HG03095 (cell line): ENCODE measurements around the gene PIGC.

Source experiments
- ATAC-seq: cut with Tn5 transposase; IDR thresholded peaks from one replicate; pipeline ENCODE4 v1.9.1; 2021; ENCODE audit warnings: moderate library complexity; ENCODE audit not compliant: unreplicated experiment

The PIGC gene

DNA sequence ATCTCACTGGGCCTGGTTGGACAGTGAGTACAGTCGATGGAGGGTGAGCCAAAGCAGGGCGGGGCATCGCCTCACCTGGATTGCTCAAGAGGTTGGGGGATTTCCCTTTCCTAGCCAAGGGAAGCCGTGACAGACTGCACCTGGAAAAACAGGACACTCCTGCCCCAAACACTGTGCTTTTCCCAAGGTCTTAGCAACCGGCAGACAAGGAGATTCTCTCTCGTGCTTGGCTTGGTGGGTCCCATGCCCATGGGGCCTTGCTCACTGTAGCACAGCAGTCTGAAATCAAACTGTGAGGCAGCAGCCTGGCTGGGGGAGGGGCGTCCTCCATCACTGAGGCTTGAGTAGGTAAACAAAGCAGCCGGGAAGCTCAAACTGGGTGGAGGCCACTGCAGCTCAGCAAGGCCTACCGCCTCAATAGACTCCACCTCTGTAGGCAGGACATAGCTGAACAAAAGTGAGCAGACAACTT is 12.1 kb downstream of the PIGC start:
- ATAC-seq = no peak

DNA sequence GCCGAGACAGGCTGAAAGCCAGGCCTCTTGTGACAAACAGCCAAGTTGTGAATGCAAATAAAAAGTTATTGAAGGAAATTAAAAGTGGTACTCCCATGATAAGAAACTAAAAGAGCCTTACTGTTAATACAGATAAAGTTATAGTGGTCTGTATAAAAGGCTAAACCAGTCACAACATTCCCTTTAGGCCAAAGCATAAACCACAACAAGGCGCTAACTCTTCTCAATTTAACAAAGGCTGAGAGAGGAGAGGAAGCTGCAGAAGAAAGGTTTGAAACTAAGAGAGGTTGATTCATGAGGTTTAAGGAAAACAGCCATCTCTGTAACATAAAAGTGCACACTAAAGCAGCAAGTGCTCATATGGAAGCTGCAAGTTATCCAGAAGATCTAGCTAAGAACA is 12.7 kb downstream of the PIGC start:
- no peak for ATAC-seq

DNA sequence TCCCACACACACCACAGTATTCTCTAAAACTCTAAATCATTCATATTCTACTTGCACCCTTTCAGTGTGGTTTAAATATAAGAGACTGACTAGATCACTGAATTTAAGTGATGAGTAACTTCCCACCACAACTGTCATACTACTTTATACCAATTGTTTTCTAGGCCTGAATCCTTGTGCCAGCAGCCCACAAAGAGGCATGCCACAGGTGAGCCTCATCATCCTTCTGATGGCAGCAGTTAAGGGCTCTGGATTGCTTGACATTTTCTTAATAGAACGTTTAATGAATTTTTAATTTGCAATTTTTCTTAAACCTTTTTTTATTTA is 13.8 kb downstream of the PIGC start:
- no peak for ATAC-seq

DNA sequence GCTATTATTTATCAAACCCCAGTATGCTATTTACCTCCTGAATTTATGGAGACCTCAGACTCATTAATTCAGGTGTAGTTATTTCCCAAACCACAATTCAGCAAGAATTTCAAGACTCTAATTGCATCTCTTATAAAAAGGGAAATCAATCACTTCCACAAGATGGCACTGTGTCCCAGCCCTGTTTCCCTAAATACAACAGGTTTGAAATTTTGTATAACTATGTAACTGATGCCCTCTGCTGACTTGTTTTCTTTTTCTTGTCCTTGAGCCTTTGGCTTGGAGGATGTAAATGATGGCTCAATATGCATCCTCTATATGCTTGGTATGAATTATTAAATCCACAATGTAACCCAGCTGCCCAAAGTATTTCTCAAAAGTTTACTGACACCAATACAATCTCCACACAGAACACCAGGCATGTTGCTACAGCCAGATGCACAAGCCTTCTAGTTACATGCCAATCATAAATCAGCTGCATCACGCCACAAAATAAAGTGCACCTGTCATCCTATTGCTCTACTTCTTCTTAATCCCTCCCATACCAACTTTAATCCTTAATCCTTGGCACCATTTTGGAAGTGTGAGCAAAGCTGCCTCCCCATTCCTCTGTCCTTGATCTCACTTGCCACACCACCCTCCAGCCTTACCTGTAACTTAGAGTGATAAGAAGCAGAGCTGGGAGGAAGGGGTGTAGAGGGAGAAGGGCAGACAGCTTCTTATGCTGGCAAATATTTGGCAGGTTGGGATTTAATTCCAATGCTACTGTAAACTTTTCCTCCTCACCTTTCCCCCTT is 14.3 kb downstream of the PIGC start:
- ATAC-seq = no peak

DNA sequence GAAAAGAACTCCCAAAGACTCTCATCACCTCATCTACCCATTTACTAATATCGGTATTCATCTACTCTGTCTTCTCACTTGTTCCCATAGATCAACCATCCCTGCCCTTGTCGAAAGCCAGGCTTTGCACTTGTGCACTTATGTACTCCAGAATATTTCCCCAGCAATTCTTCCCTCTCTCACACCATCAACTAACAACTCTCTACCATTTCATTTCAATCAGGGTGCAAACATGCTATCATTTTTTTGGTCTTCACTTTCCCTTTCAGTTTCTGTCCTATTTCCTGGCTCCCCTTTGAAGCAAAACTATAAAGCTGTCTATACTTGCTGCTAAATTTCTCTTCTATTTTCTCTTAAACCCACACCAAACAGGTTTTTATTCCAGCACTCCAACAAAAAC is 16.7 kb downstream of the PIGC start:
- ATAC-seq = no peak

DNA sequence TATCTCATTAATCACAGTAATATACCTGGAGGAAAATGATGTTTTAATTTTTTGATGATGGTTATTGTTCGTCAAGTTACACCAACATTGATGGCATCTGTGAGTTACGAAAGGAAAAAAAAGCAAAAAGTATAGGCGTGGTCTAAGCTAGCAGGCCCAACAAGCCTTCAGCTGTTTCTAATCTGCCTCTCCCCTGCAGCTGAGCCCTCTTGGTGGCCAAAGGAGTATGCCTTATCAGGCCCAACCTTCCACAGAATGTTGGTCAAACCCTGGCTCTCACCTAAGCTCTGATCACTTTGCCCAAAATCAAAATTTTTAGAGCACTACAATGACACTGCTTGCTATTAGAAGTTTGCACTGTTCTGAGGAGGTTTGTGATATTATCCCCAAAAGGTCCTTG is 18.5 kb downstream of the PIGC start:
- ATAC-seq = no peak

DNA sequence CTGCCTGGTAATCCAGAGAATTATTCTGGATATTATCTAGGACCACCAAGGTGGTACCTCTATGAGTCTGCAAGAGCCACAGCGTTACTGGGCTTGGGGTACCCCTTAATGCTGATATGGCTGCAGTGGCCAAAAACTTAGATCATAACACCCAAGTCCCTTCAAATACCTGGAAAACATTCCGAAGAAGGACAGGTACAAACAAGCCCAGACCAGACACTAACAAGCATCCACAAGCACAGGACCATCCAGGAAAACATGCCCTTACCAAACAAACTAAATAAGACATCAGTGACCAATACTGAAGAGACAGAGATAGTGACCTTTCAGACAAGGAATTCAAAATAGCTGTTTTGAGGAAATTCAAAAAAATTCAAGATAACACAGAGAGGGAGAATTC is 20.5 kb downstream of the PIGC start:
- ATAC-seq = no peak

DNA sequence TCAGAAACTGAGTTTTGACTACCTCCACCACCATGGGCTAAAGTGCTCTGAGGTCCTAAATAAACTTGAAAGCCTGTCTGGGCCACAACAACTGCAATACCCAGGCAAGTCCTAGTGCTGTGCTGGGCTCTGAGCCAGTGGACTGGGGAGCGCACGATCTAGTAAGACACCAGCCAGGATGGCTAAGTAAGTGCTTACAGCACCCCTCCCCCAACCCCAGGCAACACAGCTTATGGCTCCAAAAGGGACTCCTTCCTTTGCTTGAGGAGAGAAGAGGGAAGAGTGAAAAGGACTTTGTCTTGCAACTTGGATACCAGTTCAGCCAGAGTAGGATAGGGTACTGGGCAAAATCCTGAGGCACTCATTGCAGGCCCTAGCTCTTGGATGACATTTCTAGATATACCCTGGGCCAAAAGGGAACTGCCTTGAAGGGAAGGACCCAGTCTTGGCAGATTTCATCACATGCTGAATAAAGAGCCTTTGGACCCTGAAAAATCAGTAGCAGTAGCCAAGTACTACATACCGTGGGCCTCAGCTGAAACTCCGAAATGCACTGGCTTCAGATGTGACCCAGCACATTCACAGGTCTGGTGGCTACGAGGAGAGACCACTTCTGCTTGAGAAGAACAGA is 21.8 kb downstream of the PIGC start:
- ATAC-seq = no peak

DNA sequence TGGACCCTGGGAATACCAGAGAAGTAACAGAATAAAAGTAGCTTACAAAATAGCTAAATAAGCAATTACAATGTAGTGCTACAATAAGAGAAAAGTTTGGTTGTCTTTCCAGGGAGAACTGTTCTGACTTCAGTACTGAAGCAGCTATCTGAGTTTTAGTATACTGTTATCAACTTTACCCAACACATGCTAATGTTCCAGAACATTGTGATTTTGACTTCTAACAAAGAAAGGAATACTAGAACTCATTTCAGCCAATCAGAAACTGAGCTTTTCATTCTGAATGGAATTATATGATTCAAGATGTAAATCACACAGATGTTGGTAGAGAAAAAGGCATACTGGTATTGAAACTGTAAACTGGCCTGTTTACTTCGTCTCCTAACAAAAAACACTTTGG is 23.5 kb downstream of the PIGC start, which contains the start of gene C1orf105:
Gene C1orf105 (plus strand): TSS at position 301 of the 400 bp plus-strand sequence. CDS start 201 bp downstream, outside the sequence.
- no peak for ATAC-seq

DNA sequence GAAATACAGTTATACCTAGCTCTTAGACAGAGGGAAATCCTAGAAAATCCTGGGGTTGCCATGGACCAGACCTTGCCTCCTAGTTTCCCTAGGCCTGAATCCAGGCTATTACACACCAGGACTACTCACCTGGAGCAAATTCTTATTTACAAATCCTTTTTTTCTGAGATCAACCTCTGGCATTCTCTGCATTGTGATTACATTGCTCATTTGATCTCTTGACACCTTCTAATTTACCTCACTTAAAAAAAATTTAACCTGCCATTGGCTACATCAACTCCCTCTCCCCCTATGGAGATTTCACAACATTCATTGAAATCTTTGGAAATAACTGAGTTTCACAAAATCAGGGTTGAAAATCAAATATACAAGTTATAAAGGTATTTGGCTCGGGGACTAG is 26.3 kb downstream of the PIGC start:
- no peak for ATAC-seq

DNA sequence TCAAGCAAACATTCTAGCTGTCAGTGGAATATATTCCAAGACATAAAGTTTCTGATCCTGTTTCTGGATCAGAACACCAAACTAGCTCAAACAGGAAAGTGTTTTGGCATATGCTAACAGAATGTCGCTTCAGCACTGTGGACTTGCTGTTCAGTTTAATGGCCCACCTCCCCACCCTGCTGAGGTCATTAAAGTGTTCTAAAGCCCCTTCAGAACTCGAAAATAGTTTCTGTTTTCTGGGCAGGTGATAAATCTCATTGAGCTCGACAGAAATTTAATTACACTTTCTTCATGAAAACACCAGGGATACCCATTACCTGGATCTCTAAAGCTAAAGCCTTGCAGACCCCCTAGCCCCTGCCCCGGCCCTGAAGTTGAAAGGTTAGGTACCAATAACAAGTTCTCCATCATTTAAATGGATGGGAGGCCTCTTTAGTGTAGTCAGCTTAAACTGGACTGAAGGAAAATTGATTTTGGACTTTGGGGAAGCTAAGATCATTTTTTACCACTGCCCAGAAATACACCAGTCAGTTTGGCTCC is 27.3 kb downstream of the PIGC start:
- no peak for ATAC-seq

DNA sequence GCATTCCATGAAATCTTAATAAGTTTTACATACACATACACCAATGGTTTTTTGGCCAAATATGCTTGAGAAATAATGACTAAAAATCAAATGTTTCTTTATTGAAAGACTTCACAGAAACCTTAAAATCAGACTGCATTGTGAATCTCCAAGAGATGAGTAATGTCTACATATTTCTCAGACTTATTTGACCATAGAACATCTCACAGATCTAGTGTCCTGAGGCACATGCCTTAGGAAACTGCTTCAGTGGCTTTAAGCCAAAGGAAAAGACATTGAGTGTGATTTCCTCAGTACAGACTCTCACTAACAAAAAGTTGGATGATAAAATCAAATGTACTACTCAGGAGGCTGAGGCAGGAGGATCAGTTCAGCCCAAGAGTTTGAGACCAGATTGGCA is 29.5 kb downstream of the PIGC start:
- ATAC-seq = no peak

DNA sequence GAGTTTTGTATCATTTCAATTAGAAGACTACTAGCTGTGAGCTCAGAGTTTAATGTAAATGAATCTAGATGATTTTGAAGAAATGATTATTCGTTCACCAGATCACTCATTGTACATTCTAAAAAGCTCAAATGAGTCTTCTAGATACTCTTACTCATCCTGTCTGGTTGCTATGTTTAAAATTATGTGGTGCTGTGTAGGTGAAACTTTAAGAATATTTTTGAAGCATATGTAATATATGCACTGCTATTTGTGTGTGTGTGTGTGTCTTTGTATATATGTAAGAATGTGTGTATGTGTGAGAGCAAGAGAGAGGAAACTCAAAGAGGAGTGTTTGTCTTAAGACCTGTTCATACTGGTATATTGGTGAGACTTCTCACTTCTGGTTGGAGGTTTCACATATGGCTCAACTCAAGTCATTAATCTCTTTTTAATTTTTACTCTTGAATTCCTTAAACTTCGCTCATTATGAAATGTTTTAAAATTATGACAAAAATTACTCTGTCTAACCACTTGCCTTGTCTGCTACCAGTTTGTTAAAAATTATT is 32.0 kb downstream of the PIGC start:
- no peak for ATAC-seq

DNA sequence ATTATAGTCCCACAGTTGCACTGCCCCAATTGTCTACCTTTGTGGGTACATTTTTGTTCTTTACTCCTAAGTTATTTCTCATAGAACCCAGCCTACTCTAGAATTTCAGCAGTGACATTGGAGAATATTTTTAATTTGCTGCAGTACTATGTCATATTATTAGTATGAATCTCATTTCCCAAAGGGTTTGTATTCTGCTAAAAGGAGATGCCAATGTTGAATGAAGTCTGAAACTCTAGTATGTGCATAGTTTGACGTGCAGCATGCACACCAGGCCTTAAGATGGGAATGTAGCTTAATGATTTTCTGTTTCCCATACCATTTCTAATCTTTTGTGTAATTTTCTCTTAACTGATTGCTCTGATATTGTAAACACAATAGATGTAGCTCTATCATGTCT is 33.8 kb downstream of the PIGC start:
- no peak for ATAC-seq

DNA sequence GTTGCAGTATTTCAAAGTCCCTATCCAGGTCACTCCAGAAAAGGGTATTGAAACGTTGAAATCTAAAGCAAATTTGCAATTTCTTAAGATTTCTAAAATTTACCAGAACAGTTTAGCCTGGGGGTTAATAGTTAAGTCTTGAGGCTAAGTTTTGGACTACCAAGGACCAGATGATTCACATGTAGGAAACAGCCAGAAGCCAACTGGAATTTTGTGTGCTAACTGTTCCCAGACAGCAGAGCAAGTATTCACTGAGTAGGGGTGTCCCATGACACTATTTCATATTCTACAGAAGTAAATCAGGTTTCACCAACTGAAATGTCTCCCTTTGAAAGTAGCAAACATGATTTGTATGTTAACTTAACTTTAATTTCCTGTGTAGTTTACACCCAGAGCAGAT is 34.9 kb downstream of the PIGC start:
- no peak for ATAC-seq

DNA sequence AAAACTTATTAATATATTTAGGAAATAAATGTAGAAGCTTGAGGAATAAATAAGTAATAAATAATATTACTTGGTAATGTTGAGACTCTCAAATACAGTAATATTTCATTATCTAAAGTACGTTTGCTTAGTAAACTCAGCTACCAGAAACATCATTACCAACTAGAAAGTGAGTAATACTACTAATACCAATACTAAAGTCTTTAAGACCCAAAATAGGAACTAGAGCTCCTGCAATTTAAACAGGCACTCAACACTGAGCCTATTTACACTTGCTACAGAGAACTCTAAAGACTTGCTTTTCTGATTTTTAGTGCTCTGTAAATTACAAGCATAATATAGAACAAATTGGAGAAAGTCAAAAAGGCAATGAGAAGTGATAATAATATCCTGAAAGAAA is 36.9 kb downstream of the PIGC start:
- ATAC-seq = no peak

DNA sequence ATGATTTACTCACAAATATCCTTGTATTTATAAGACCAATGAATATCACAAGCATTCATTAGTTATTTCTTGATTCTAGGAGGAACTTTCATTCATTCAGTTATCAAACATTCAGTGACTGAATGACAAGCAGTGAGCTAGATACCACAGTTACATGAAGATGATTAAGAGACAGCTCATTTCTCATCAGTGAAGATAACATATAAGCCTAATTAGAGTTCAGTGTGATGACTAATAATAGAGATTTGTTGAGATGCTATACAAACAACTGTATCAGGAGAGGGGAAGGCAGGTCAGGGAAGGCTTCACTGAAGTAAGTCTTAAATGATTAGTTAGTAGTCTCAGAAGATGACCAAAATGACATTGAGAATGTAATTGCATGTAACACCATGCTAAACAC is 38.0 kb downstream of the PIGC start:
- ATAC-seq = no peak

DNA sequence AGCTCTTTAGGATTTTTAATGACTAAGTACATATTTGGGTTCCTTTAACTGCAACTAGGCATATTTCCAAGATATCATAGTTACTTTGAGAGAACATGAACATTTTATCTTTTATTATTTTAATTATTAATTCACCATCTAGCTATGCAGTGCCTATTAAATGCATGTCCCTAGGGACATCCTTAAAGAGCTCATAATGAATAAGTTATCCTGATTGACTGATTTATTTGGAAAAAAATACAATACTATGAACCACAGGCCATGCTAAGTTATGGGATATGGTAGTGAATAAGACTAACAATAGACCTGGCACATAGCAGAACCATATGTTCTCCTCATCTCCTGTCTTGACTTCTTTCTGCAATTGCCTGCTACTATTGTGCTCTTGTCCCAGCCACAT is 39.7 kb downstream of the PIGC start:
- no peak for ATAC-seq

DNA sequence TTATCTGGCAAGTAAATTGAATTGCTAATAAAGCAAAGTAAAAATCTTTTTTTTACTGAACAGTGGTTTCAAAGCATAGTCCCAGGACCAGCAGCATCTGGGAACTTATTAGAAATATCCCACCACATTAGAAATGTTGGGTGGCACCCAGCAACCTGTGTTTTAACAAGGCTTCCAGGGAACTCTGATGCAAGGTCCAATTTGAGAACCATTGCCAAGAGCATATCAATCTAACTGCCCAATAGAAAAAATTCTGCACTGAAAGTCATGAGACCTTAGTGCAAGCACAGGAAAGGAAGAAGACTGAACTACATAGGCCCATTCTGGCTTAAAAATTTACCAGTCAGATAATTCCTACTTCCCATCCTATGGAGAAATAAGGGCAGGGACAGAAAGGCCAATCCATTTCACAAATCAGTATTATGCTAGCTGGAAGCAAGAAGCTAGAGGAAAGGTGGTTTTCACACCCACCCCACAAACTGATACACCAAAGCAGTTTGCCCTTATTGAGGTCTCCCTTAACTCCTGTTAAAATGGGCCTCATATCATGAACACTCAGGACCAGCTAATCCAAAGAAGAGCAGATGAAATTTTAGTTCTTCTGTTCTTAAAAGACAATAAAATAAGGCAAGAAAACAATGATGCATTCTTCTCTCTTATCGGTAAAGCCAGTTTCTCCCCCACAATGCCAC is 40.8 kb downstream of the PIGC start:
- ATAC-seq = no peak

DNA sequence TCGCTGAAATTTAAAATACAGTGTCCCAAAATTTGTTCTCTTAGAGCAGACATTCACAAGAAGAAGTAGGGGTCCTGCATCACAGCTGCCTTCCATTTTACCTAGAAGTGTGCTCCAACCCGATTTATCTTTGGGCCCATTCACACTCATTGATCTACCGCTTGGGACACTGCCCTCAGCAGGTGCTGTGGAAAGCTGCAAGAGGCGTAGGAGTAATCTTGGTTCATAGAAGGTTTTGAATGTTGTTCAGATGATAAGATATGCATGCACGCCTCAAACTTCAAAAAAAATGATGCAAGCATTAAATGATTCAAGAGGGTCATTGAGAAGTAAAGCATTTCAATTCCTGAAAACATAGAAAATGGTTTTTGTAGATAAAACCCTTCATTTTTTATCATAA is 42.0 kb downstream of the PIGC start:
- ATAC-seq = no peak

DNA sequence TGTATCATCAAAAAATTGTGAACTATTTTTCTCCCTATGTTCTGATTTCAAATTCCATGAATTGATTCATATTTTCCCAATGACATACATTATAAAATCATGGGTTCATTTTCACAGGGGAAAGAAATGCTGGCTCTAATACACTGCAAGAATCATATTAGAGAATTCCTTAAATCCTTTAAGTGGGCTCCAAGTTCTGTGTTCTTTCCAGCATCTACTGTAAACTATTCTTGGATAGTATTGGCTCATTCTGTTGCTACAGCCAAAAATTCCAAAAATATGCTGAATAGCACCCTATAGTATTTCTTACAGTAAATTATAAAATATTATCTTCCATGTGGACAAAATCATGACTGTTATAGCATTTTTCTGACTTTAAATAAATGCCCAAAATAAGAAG is 42.4 kb downstream of the PIGC start:
- no peak for ATAC-seq

DNA sequence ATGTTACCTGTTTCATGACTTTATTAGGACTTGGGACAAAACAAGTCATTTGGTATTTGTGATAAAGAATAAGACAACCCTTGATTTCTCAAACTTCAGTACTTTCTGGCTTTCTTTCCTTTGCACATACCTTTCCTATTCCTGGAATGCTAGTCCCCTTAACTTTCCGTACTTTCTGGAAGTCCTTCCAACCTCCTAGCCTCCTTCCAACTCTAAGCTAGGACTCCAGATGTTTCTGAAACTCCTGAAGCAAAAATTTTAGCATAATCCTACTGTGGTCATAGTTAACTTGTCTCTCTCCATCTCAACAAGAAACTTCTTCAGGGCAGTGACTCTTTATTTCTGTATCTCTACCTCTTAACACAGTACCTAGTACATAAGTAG is 43.2 kb downstream of the PIGC start:
- ATAC-seq = no peak
